Stimulated activated CD8-positive, alpha-beta memory T cell treated with anti-CD3 and anti-CD28 coated beads, Interleukin-7, amount 100 ng/mL, for 1 hour (primary cell): ENCODE measurements around the gene LMAN1L.

Experiments
- DNase-seq, 2 donors: peaks; one replicate each; pipeline ENCODE4 v3.0.0-alpha.2; 2020; ENCODE audit warnings: low read depth in 2 of 2

The LMAN1L gene

DNA sequence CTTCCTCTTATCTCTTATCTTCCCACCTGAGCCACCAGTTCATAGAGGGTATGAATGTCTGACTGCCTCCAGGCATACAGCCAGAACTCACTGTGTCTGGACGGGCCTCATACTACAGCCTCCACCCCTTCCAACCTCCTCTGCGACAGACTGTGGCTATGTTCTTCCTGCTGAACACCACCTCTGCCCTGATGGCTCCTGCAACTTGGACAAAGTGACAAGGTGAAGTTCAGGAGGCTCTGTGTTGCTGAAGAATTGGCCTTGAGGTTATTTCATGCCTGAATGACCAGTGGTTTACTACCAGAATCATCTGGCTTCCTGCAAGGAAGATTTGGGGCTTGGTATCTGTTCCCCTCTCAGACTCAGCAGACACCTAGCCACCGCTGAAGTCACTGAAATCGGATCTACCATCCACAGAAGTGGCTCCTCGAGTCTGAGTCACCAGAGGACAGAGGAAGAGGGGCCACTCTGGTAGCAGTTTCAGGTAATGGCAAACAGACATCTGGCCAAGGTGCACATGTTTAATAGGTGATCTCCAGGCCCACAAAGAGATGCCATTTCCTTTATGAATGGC is 44.5 kb downstream of the LMAN1L start:
- no peak for DNase-seq

DNA sequence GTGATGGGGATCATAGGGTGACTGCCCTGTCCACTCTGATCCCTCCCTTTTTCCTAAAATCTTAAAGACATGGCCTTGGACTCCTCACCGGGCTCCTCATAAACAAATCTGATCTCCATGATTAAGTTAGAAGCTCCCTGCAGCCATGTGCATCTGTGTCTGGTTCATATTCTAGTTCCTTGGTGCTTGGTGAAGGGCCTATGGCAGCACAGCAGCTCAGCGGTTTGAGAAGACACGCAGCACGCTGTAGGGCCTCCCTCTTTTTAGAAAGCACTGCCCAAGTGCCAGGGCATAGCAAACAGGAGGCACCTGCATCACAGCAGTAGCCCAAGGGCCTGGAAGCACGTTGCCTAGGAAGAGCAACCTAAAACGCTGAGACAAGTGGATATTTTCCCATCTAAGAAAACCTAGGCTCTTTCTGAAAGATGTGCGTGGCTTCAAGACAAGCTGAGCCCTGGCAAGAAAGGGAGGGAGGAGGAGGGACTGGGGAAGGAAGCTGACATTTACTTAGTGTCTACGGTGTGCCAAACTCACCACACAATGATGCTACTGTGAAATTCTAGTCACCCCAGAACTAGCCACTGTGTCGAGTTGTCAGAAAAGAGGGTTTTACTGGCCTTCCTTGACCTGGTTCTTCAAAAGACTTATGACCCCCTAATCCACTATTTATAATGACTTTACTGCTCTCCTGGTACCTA is 45.2 kb downstream of the LMAN1L start:
- no peak for DNase-seq

DNA sequence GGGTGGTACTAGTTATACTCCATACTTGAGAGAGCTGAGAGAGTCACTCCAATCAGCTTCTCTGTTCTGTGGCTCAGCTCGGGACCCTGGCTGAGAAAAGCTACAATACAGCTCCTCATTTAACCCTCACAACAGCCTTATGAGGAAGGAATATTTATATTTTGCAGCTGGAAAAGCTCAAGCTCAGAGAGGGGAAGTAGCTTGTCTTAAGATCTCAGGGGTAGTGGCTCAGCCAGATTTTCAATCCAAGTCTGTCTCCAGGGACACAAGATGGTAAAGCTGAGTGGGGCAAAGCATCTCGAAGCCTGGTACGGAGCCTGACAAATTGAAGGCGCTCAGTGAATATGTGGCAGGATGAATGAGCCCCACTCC is 45.7 kb downstream of the LMAN1L start:
- DNase-seq: no peak

DNA sequence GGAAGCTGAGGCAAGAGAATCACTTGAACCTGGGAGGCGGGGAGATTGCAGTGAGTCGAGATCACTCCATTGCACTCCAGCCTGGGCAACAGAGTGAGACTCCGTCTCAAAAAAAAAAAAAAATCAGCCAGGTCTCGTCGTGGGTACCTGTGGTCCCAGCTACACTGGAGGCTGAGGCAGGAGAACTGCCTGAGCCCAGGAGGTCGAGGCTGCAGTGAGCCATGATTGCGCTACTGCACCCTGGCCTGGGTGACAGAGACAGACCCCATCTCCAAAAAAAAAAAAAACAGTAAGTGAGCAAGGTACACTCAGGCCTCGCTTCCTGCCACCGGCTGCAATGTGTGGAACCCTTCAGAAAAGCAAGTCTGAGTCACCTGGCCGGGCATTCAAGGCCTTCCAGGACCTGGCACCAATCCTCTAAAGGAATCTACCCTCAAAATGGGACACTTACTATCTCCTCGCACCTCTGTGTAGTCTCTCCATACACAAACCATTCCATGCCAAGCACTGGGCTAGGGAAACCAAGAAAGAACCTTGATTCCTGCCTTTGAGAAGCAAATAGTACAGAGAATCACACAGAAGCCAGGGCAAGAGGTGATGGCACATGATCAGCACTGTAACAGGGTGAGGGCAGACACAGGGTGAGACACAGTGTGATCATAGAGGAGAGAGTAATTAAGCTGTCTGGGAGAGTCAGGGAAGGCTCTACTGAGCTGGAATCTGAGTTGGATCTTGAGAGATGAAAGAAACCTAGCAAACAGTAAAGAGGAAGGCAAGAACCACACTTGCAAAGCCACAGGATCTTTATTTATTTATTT is 50.8 kb downstream of the LMAN1L start:
- DNase-seq: no peak

DNA sequence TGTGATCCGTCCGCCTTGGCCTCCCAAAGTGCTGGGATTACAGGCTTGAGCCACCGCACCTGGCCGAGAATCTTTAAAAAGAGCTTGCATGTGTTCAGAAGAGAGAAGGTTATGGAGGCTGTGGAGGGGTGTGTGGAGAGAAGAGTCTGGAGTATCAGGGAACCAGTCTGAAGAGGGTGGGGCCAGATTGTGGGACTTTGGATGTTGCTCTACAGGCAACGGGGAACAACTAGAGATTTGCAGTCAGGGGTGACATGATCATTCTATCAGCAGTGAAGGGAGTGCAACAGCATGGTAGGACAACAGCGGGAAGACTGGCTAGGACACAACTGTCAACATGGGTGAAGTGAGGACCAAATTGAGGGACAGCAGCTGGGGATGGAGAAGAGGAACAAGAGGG is 51.7 kb downstream of the LMAN1L start:
- no peak for DNase-seq

DNA sequence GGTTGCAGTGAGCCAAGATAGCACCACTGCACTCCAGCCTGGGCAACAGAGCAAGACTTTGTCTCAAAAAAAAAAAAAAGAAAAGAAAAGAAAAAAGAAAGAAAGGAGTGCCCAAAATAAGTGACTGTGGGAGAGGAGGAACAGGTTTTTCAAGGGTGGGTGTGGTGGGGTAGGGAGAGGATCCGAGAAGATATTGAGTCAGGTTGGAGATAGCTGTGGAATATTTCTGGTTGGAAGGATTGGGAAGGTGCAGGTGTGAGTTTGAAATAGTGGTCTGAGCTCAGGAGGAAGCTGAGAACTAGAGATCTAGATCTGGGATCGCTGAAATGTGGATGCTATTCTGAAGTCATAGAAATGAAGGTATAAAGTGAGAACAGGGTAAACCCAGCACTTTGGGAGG is 52.7 kb downstream of the LMAN1L start:
- no peak for DNase-seq

DNA sequence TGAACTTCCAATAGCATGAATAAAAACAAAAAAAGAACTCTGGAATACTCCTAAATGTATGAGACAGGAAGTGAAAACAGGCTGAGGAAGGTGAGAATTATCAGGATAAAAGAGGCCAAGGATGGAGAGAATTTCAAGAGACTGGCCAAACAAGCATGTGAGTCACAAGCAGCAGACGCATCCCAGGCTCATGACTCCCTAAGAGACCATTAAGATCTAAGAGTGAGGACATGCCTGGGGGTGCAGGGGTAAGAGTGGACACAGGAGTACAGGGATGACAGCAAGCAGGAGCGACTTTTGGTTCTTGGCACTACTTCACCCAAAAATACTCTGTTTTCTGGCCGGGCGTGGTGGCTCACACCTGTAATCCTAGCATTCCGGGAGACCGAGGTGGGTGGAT is 53.5 kb downstream of the LMAN1L start:
- DNase-seq: no peak

DNA sequence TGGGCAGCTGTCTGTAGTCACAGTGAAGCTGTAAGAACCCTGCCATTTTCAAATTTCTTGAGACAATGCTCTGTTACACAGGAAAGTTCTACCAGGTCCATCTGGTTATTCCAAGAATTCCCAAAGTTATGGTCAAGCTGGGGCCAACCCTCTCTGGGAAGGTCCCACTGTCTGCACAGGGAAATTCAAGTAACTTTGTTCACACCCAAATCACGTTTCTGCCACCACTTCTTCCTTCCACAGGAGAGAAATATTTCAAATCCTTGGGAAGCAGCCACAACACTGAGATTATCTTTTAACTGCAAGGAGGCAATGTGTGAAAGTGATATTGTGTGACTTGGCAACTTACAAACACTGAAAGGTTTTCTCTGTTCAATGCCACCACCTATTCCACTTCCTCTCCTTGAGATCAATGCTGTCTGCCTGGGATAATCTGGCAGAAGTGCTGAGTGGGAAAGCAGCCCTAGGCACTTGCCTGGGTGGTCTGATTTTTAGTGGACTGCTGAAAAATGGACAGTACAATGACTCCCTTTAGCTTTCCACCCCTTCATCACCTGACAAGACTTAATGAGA is 54.9 kb downstream of the LMAN1L start:
- DNase-seq: no peak

DNA sequence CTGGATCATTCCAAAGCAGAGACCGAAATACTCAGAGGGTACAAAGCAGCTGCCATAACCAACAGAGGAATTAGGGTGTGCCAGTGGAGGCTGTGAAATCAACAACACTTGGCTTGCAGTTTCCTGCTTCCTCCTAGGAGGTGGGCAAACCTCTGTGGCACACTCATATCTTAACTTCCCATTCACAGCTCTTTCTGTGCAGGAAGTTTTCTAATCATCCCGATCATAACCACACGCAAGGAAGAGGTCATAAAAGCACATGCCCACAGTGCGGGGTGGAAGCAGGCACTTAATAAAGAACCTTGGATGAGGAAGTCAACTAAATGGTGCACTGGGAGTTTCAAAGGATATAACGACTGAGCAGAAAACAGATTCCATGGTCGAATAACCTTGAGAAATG is 55.4 kb downstream of the LMAN1L start:
- no peak for DNase-seq

DNA sequence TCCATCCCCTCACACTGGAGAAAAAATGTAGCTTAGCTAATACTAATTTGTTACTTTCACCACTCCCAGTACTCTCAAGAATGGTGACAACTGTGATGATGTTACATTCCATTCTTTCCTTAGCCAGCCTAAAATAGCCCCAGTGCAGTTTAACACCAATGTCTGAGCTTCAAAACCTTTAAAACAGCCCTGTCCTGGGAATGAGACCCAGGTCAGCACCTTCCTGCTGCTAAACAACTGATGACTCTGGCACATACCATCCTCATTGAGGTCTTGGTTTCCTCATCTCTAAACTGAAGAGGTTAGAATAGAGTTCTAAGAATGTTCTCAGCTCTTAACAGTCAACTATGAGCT is 56.7 kb downstream of the LMAN1L start:
- DNase-seq: no peak

DNA sequence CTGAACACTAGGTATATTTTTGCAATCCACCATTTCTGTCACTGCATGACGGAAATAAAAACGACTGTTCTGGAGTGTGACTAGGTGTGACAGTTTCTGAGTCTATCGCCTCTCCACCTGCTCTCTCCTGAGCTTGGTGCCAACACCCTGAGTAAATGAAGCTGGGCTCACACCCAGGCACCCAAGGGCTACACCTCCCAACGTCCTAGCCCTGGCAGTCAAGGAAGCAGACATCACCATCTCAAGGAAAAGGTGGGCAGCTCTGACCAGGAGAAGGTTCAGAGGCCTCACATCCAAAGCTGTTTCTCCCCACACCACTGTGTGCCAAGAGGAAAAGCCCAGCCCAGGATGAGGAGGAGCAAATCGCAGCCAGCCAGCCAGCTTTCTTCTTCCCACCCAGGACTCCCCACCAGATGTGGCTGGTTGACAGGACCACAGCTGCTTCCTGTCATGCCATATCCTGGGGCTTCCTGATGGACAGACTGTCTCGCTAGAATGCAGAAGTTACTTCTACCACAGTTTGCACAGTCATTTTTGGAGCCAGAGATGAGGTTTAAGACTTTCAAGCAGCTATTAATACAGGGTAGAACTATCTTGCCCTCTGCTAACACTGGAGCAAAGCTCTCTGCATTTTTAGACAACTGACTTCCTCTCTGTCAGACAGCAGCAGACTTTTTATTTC is 57.2 kb downstream of the LMAN1L start:
- DNase-seq: no peak

DNA sequence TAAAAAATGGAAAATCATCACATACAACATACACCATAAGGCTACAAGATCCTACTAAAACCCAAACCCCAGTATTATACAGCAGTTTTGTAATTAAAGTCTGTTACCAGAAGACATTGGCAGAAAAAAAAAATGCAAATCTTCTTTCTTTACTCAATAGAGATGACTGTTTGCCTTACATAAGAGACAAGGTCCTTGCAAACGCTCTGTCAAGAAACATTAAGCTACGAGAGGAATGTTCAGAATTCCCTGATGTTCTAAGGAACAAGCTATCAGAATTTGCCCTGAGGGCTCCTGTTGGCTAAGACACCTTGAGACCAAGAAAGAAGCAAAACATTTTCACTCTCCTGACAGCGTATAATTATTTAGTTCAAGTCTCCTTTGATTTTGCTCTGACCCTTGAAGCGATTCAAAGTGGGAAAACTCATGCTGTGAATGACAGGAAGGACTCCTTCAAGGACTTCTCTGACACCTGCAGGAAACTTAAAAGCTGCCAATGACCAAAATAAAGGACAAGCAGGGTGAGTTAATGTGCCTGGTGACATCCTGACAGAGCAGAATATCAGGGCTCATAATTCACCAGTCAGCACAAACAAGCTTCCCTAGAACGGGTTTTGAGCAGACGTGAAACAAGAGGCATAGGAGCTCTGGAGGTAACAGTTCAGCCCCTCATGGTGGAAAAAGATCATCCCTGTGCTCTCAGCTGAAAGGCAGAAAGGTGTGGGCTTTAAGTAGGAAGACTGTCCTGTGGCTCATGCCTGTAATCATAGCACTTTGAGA is 58.0 kb downstream of the LMAN1L start:
- no peak for DNase-seq

DNA sequence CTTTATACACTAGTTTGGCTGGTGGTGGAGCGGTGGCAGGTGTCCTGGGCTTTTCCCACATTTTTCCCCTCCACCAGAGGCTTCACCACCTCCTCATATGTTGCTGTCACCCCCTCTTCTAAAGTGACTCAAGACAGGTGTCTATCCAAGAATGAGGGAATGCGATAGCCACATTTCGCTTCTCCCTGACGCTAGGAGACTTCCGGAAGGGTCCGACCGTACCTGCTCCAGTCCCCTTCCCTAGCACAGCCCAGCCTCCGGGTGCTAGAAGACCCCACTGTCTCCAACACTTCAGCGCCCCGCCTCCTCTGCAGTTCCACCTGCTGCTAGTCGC is 60.0 kb downstream of the LMAN1L start:
- no peak for DNase-seq

DNA sequence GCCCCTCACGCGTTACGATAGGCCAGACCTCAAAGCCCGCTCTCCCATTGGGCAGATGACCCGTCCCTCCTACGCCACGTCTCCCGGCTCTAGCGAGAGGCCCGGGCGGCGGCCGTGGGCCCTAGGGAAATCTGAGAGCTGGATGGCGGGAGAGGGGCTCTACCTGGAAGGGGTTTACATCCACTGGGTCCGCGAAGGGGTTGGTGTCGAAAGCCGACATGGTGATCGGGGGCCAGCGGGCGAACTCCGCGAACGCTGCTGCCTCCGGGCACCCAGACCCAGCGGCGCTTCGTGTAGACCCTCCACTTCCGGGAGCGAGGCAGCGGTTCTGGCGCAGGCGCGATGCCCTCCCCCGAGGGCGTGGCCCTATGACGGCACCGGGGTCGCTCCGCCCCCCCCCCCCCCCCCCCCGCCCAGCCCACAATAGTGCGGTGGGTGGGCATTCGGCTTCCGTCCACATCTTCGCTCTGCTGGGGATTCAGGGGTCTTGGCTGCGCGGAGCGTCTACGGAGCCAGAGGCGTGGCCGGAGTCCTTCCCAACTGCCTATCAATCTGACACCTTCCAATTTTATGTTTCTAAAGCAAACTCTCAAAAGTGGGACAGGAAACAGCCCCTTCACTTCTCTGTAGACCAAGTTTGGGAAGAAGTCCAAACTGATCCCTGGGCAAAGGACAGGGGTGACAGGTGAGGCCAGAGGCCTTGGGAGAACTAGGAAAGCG is 60.6 kb downstream of the LMAN1L start, which contains the start of gene SCAMP2:
TSS of gene SCAMP2 (minus strand) at position 330 of the 720 bp plus-strand sequence. CDS start at position 220, 110 bp downstream.
- DNase-seq: peak; percentile 76 to 78

DNA sequence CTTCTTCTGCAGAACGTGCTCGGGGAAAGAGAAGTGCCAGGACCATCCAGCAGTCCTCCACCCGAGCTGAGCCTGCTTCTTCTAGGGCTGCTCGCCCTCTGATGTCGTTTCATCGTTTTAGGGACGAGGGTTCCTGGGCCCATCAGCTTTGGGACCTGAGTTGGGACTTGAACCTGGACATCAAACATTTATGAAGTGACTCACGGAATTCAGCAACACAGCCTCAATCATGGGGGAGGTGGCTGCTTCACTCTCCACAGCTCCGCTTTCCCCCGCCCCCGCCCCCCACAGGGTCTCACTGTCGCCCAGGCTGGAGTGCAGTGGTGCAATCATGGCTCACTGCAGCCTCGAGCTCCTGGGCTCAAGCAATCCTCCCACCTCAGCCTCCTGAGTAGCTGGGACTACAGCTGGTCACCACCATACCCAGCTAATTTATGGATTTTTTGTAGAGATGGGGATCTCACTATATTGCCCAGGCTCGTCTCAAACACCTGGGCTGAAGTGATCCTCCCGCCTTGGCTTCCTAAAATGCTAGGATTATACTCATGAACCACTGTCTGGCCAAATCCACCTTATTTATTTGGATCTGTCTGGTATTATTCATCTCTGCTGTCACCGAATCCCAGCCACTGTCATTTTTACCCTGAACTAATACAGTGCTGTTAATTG is 61.3 kb downstream of the LMAN1L start:
- no peak for DNase-seq
